ENCODE measurements around the gene SH3GL2. TPM values are rescaled to one million over a fixed set of nuclear protein-coding genes. Genes with fewer than 3 reads are reported as not detected.

SH3GL2 gene
- polyA plus RNA-seq, 3 donors: 0.58 to 1.1 (median 1.0) TPM

DNA sequence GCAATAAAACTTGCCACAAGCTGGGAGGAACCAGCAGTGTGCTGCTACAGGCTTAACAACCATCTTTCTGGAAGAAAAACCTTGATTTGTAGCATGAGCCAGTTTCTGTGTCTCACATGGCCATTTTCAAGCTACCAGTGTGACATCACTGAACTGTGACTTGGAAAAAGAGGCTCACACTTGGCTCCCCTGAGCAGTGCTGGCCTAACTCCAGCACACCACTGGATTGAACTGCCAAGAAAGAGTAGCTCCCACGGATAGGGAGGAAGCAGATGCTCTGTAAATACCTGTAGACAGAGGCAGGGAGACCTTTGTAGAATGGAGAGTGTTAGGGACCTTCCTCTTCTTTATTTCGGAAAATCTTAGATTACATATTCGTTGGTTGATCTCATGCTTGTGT is 197.9 kb downstream of the SH3GL2 start:
- 22 to 30% (median 24%) methylated on average over 3 of the region's 3 CpGs for WGBS, 3 donors
- no peak overlapping the region for H3K27ac ChIP-seq (ENCODE audit: low read depth, low read length)

DNA sequence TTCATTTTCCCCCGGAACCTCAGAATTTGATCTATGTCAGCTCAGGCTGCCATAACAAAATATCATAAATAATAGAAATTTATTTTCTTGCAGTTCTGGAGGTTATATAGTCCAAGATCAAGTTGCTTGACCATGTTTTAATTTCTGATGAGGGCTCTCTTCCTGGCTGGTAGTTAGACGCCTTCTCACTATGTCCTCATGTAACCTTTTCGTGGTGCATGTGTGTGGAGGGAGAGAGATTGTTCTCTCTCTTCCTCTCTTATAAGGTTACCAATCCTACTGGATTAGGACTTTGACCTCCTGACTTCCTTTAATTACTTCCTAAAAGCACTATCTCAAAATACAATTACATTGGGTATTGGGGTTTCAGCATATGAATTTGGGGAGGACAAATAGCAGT is 198.6 kb downstream of the SH3GL2 start:
- no peak overlapping the region for H3K27ac ChIP-seq (ENCODE audit: low read depth, low read length)
- WGBS, 3 donors: 73 to 80% (median 79%) methylated on average over 3 of the region's 3 CpGs

GRCh38 chr9:17782430-17783149 is 203.7 kb downstream of the SH3GL2 start:
- H3K27ac ChIP-seq (ENCODE audit: low read depth, low read length): no peak overlapping the region
- 78 to 84% (median 79%) methylated on average over 6 of the region's 6 CpGs for WGBS, 3 donors

DNA sequence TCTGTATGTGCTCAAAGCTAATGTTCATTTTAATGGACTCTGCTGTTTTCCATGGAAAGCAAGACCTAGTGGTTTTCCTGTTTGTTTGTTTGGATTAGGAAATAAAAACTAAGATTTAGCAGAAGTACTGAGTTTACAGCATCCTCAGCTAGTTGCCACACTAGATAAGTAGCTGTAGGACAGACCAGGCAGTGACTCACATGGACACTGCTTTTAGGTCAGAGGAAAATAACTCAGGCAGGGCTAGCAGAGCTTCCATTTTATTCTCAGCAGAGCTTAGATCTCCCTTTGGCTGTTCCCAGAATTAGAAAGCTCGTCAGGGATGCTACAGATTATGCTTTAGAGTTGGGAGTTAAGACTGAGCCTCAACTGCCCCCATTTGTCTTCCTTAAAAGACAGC is 204.4 kb downstream of the SH3GL2 start:
- no peak overlapping the region for H3K27ac ChIP-seq (ENCODE audit: low read depth, low read length)
- WGBS, 3 donors: 39 to 58% (median 47%) methylated on average over 1 of the region's 1 CpG

- no peak overlapping the region for H3K27ac ChIP-seq (ENCODE audit: low read depth, low read length)
- WGBS, 3 donors: 88 to 89% (median 89%) methylated on average over 6 of the region's 6 CpGs
Observed at GRCh38 chr9:17789316-17789715, 210.4 kb downstream of the SH3GL2 start.

GRCh38 chr9:17793713-17794622 is 215.1 kb downstream of the SH3GL2 start:
- H3K27ac ChIP-seq (ENCODE audit: low read depth, low read length): no peak overlapping the region
- 69 to 78% (median 76%) methylated on average over 14 of the region's 14 CpGs for WGBS, 3 donors

- 61 to 73% (median 63%) methylated on average over 6 of the region's 6 CpGs for WGBS, 3 donors
- H3K27ac ChIP-seq (ENCODE audit: low read depth, low read length): no peak overlapping the region
Observed at GRCh38 chr9:17795744-17796143, 216.9 kb downstream of the SH3GL2 start.

DNA sequence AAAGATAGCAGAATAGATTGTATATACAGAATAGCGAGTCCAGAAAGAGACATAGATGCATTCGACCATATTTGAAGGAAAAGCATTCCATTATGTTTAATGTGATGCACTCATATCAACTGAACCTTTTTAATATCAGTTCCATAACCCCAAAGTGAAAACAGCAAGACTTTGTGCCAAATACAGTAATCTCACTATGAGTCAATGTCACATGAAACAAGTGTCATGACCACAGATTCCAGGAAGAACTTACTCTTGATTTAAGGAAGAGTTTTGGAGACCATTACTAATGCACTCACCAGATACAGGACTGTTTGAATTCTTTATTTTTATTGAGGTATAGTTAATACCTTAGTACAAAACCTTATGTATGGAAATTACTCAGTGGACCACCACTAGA is 220.5 kb downstream of the SH3GL2 start:
- no peak overlapping the region for H3K27ac ChIP-seq (ENCODE audit: low read depth, low read length)
- WGBS, 3 donors: 79 to 81% (median 80%) methylated on average over 2 of the region's 2 CpGs

- 15 to 64% (median 52%) methylated on average over 2 of the region's 2 CpGs for WGBS, 3 donors
- H3K27ac ChIP-seq (ENCODE audit: low read depth, low read length): no peak overlapping the region
Observed at GRCh38 chr9:17800418-17800817, 221.6 kb downstream of the SH3GL2 start.

DNA sequence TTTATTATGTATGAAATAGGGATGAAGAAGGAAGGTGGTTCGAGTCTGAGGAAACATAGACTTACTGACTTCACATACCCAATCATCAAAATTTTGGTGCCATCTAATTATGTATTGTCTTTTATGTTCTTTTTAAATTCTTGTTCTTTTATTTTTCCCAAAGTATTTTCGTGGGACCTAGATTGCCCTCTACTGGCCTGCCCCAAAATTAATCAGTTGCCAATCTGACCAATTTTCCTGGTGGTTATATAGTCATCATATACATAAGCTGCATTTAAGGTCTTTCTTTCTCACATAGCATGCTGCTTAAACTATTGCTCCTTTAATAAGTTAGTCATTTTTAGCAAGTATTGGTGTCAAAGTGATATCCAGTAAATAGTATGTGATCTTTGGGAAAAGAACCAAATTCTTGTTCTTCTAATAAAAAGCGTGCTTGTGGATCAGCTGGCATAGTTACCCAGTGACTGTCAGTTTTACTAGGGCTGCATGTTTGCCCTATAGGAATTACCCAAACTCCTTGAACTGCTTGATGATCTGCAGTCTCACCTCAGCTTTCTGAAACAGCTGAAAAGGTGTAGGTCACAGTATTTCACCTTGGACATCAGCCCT is 223.5 kb downstream of the SH3GL2 start:
- H3K27ac ChIP-seq (ENCODE audit: low read depth, low read length): no peak overlapping the region
- WGBS, 3 donors: 39 to 45% (median 40%) methylated on average over 3 of the region's 3 CpGs

GRCh38 chr9:17807613-17808282 is 228.9 kb downstream of the SH3GL2 start:
- 58 to 83% (median 73%) methylated on average over 2 of the region's 2 CpGs for WGBS, 3 donors
- H3K27ac ChIP-seq (ENCODE audit: low read depth, low read length): no peak overlapping the region

- H3K27ac ChIP-seq (ENCODE audit: low read depth, low read length): no peak overlapping the region
- WGBS, 3 donors: 60 to 70% (median 70%) methylated on average over 4 of the region's 4 CpGs
Observed at GRCh38 chr9:17810317-17810716, 231.5 kb downstream of the SH3GL2 start.

DNA sequence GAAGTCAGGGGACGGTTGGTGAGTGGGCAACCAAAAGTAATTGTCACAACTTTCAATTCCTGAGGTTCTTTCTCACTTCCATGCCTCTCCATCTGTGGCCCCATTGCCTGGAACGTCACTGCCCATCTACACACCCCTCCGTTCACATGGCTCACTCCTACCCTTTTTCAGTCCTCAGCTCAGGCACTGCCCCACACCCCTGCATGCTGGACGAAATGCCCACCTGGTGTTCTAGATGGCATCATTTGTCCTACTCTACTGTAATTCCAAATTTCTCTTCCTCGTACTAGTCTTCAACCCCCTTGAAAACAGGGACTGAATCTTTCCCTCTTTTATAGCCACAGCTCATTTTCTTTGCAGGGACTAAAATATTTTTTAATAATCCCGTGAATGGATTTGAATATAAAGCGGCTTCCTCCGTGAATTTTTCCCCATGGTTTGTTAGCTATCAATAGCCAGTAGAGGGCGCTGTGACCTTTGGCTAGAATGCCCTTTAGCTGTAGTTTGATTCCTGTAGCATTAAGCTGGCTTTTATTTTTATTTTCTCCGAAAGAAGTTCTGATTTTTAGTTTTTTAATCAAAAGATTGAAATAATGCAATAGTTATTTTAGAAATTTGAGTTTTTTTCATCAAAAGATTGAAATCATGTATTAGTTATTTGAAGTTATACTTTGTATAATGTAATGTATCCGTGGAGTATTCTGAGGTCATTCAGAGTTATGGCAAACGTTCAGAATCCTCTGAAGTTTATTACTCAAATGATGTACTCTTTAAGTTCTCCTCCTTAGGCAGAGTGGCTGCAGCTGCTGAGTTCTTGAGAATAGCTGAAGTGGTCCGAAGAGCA is 232.1 kb downstream of the SH3GL2 start:
- H3K27ac ChIP-seq (ENCODE audit: low read depth, low read length): no peak overlapping the region
- WGBS, 3 donors: 19 to 24% (median 20%) methylated on average over 13 of the region's 13 CpGs

- no peak overlapping the region for H3K27ac ChIP-seq (ENCODE audit: low read depth, low read length)
- WGBS, 3 donors: 72 to 85% (median 80%) methylated on average over 3 to 4 of the region's 4 CpGs
Observed at GRCh38 chr9:17813798-17814197, 234.9 kb downstream of the SH3GL2 start.

- 54 to 63% (median 62%) methylated on average over 1 of the region's 1 CpG for WGBS, 3 donors
- no peak overlapping the region for H3K27ac ChIP-seq (ENCODE audit: low read depth, low read length)
Observed at GRCh38 chr9:17816431-17817027, 237.7 kb downstream of the SH3GL2 start.

GRCh38 chr9:17824191-17824590 is 245.3 kb downstream of the SH3GL2 start:
- WGBS, 3 donors: 13 to 23% (median 17%) methylated on average over 1 of the region's 1 CpG
- no peak overlapping the region for H3K27ac ChIP-seq (ENCODE audit: low read depth, low read length)

DNA sequence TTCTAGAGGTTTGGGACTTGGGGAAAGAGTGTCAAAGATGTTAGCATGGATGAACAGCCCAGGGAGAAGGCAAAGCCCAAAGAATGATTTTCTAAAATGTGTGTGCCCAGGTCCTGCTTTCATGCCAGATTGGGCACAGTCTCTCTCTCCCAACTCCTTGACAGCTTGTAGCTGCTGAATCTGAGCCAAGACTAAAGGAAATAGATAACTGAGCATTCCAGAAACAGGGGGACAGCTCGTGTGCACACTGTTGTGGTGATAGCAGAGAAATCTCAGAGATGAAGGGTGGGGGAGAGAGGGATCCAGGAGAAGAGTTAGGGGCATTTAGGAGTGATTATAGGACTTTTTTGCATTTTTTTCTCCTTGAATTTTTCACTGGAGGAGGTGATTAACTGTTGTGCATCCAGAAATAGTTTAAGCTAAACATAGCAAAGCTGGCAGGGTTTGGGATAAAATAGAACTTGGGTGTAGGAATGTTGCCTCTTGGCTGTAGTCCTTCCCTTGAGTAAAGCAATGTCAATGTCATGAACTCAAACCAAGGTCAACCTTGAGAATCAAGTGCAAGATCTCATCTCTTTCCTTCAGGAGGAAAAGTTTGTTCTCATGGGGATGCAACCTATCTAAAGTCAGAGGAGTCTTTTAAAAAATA is 245.9 kb downstream of the SH3GL2 start:
- H3K27ac ChIP-seq (ENCODE audit: low read depth, low read length): no peak overlapping the region
- 8 to 15% (median 15%) methylated on average over 1 of the region's 1 CpG for WGBS, 3 donors

All from adipose tissue (tissue), 3 donors.